SK-N-SH (cell line): ENCODE results near the gene CHD2. TPM values are rescaled to one million over a fixed set of nuclear protein-coding genes. Genes with fewer than 3 reads are reported as not detected.

Source experiments
- CTCF ChIA-PET: fragments of 300-600, 350-600 bp; formaldehyde crosslinking; extraction: SDS; loops from one replicate; lab custom pipeline; 2021; lab: Yijun Ruan, JAX
- POLR2A ChIA-PET: fragments of 350-600 bp; sonication (Branson Sonifier 250); formaldehyde crosslinking; extraction: SDS; loops from one replicate; lab custom pipeline; 2020; ENCODE audit warnings: antibody characterized with exemption, inconsistent platforms; lab: Yijun Ruan, JAX
- DNase-seq: peaks from one replicate; pipeline ENCODE4 v3.0.0; 2012
- H2AFZ ChIP-seq: fragments of 200-600 bp; sonication (generic); 2 replicates; pipeline ENCODE4 v1.8.1; 2016; ENCODE audit warnings: antibody characterized with exemption, mild to moderate bottlenecking, low read depth
- H3F3A ChIP-seq: fragments of 200-600 bp; sonication (generic); replicated peaks from 2 replicates; pipeline ENCODE3; 2016; ENCODE audit warnings: antibody characterized with exemption, mild to moderate bottlenecking; ENCODE audit not compliant: insufficient read depth
- H3K27ac ChIP-seq, 2 experiments: fragments of 200-500 bp in 1 of 2; fragments of 200-600 bp in 1 of 2; sonication (Bioruptor generic) in 1 of 2; sonication (generic), shearing (Covaris generic) in 1 of 2; 2 replicates each; pipeline versions ENCODE4 v1.5.1 to v1.6.1; 2014 to 2016; ENCODE audit warnings: low read depth in 2 of 2, inconsistent platforms in 1 of 2, low read length in 1 of 2, mild to moderate bottlenecking in 1 of 2, mixed read lengths in 1 of 2
- H3K27me3 ChIP-seq: fragments of 200-600 bp; sonication (generic), shearing (Covaris generic); 2 replicates; pipeline ENCODE4 v1.6.1; 2016; ENCODE audit warnings: mixed run types; ENCODE audit not compliant: insufficient read depth
- H3K36me3 ChIP-seq, 2 experiments: fragments of 200-500 bp in 1 of 2; fragments of 200-600 bp in 1 of 2; sonication (Bioruptor generic) in 1 of 2; sonication (generic) in 1 of 2; replicated peaks in 1 of 2; 2 replicates each; pipeline versions ENCODE3 to v1.5.1; 2014 to 2016; ENCODE audit warnings: low read length in 1 of 2, mild to moderate bottlenecking in 1 of 2; ENCODE audit not compliant: insufficient read depth in 2 of 2, control insufficient read depth in 1 of 2
- H3K4me1 ChIP-seq, 2 experiments: fragments of 200-500 bp in 1 of 2; fragments of 200-600 bp in 1 of 2; sonication (Bioruptor generic) in 1 of 2; sonication (generic), shearing (Covaris generic) in 1 of 2; 2 replicates each; pipeline versions ENCODE4 v1.5.1 to v1.6.1; 2014 to 2016; ENCODE audit warnings: low read depth in 1 of 2, low read length in 1 of 2, mixed run types in 1 of 2; ENCODE audit not compliant: insufficient read depth in 2 of 2, control insufficient read depth in 1 of 2
- H3K4me2 ChIP-seq: fragments of 200-600 bp; sonication (generic), shearing (Covaris generic); 2 replicates; pipeline ENCODE4 v1.6.1; 2017; ENCODE audit warnings: mixed run types
- H3K4me3 ChIP-seq, 2 experiments: fragments of 200-500 bp in 1 of 2; fragments of 200-600 bp in 1 of 2; sonication (Bioruptor generic) in 1 of 2; sonication (generic), shearing (Covaris generic) in 1 of 2; 2 replicates each; pipeline versions ENCODE4 v1.5.1 to v1.8.1; 2014 to 2016; ENCODE audit warnings: low read depth in 2 of 2, inconsistent platforms in 1 of 2, low read length in 1 of 2, mild to moderate bottlenecking in 1 of 2, mixed read lengths in 1 of 2, moderate library complexity in 1 of 2
- H3K79me2 ChIP-seq: fragments of 200-600 bp; sonication (generic); 2 replicates; pipeline ENCODE4 v1.8.1; 2017; ENCODE audit warnings: mild to moderate bottlenecking; ENCODE audit not compliant: insufficient read depth
- H3K9ac ChIP-seq: fragments of 200-600 bp; sonication (generic); 2 replicates; pipeline ENCODE4 v1.6.1; 2017; ENCODE audit warnings: mixed run types
- H3K9me2 ChIP-seq: fragments of 200-600 bp; sonication (generic); 2 replicates; pipeline ENCODE4 v1.6.1; 2017; ENCODE audit warnings: mixed run types
- H3K9me3 ChIP-seq: fragments of 200-600 bp; sonication (generic); 2 replicates; pipeline ENCODE4 v1.6.1; 2017; ENCODE audit warnings: mixed run types, mild to moderate bottlenecking, moderate library complexity
- H4K20me1 ChIP-seq: fragments of 200-600 bp; sonication (generic); 2 replicates; pipeline ENCODE4 v1.6.1; 2017; ENCODE audit warnings: mild to moderate bottlenecking, mixed run types; ENCODE audit not compliant: insufficient read depth
- ELF1 ChIP-seq: IDR thresholded peaks from 2 replicates; pipeline ENCODE4 v1.4.0; 2012
- EP300 ChIP-seq, 2 experiments: IDR thresholded peaks; 2 replicates each; pipeline versions ENCODE4 v1.4.0 to v1.6.1; 2012; ENCODE audit warnings: borderline replicate concordance in 1 of 2, low read depth in 1 of 2, low read length in 1 of 2
- EZH2phosphoT487 ChIP-seq: fragments of 200-600 bp; sonication (generic); IDR thresholded peaks from 2 replicates; pipeline ENCODE4 v1.6.1; 2017; ENCODE audit warnings: low read depth, mixed run types, mild to moderate bottlenecking, antibody characterized with exemption, moderate library complexity, borderline replicate concordance
- FOSL2 ChIP-seq: IDR thresholded peaks from 2 replicates; pipeline ENCODE4 v1.4.0; 2012; ENCODE audit warnings: low read depth, mild to moderate bottlenecking, moderate library complexity, borderline replicate concordance
- FOXM1 ChIP-seq: IDR thresholded peaks from 2 replicates; pipeline ENCODE4 v1.4.0; 2012; ENCODE audit warnings: low read depth, mild to moderate bottlenecking
- GABPA ChIP-seq: IDR thresholded peaks from 2 replicates; pipeline ENCODE4 v1.4.0; 2012; ENCODE audit warnings: low read depth, mild to moderate bottlenecking
- GATA2 ChIP-seq: sonication (generic); formaldehyde crosslinking; IDR thresholded peaks from 2 replicates; pipeline ENCODE4 v1.5.0; 2020; ENCODE audit warnings: mild to moderate bottlenecking, missing genetic modification reagents
- JUND ChIP-seq: IDR thresholded peaks from 2 replicates; pipeline ENCODE4 v1.4.0; 2012
- MEF2A ChIP-seq: IDR thresholded peaks from 2 replicates; pipeline ENCODE4 v1.4.0; 2012; ENCODE audit warnings: low read depth, borderline replicate concordance
- NFIC ChIP-seq: IDR thresholded peaks from 2 replicates; pipeline ENCODE4 v1.4.0; 2012; ENCODE audit warnings: borderline replicate concordance
- NRF1 ChIP-seq: IDR thresholded peaks from 2 replicates; pipeline ENCODE4 v1.6.1; 2012; ENCODE audit warnings: low read depth, mild to moderate bottlenecking, low read length
- RCOR1 ChIP-seq: fragments of 150-350 bp; IDR thresholded peaks from 2 replicates; pipeline ENCODE4 v1.6.1; 2017; ENCODE audit warnings: antibody characterized with exemption, low read length
- RFX5 ChIP-seq: IDR thresholded peaks from 2 replicates; pipeline ENCODE4 v1.6.1; 2012; ENCODE audit warnings: mild to moderate bottlenecking, improper control_type of control experiment, low read length
- RXRA ChIP-seq: IDR thresholded peaks from 2 replicates; pipeline ENCODE4 v1.4.0; 2012; ENCODE audit warnings: low read depth, mild to moderate bottlenecking, borderline replicate concordance
- WGBS: methylation state at CpG from one replicate; pipeline ENCODE4 v1.1.6; 2017; ENCODE audit warnings: low lambda C conversion rate; 5-methylcytosine and 5-hydroxymethylcytosine counted together
- polyA plus RNA-seq, 3 experiments: library from polyadenylated mRNA; depleted of rRNA; stranded (reverse); fragments of >200 nt; gene quantifications; 2 replicates each; pipeline ENCODE4 v1.2.3, GENCODE V29; 2012
- TF ChIP-seq, protein P1 (sequence below): fragments of 150-350 bp; IDR thresholded peaks from 2 replicates; pipeline ENCODE4 v1.6.1; 2017; ENCODE audit warnings: antibody characterized with exemption, low read length, low read depth, borderline replicate concordance
- TF ChIP-seq, protein P2 (sequence below): IDR thresholded peaks from 2 replicates; pipeline ENCODE4 v1.4.0; 2012; ENCODE audit warnings: low read depth, borderline replicate concordance
- TF ChIP-seq, protein P3 (sequence below): IDR thresholded peaks from 2 replicates; pipeline ENCODE4 v1.4.0; 2012; ENCODE audit warnings: low read depth
- TF ChIP-seq, protein P4 (sequence below): IDR thresholded peaks from 2 replicates; pipeline ENCODE4 v1.6.1; 2012; ENCODE audit warnings: mild to moderate bottlenecking, low read depth, low read length, moderate library complexity
- TF ChIP-seq, protein P5 (sequence below): fragments of 150-350 bp; IDR thresholded peaks from 2 replicates; pipeline ENCODE4 v1.6.1; 2016; ENCODE audit warnings: mild to moderate bottlenecking, low read depth, low read length

Gene CHD2
- polyA plus RNA-seq, 1 of the 3 experiments (the other 2 are of a cell fraction): 25.3 TPM

DNA sequence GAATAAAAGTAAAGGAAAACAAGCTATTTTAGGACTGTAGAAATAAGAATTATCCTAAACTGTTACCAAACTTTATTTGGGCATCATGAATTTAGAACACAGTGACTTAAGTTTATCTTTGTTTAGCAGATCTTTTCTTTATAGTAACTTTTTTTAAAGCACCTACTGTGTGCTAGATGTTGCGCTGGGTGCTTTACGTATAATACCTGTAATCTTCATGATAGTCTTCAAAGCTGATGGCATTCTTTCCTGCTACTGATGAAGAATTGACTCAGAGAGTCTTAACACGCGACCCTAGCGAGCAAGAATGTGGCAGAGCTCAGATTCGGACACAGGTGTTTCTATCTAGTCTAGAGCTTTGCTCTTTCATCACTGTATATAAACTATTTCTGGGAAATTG is 53.9 kb downstream of the CHD2 start:
- WGBS: 98% methylated on average over 6 of the region's 6 CpGs
- ChIA-PET CTCF (interaction anchor here (0.6 to 1.6 kb wide), 4 partner anchors 11 to 1740 kb away, joined by 3 to 7 read pairs (median 4); no protein-coding TSS in a partner anchor), POLR2A (no interaction called here)
- no peak overlapping the region for H2AFZ ChIP-seq
- TF ChIP-seq NFIC (no peak), ELF1 (no peak), EZH2phosphoT487 (no peak), RXRA (no peak), JUND (no peak), RFX5 (no peak), EP300 (IDR thresholded peaks at IDR 0.05; ENCODE audit: borderline replicate concordance in 1 of 2, low read depth in 1 of 2, low read length in 1 of 2) (no peak), GABPA (no peak), GATA2 (CRISPR knock-in tag) (no peak), NRF1 (no peak), FOXM1 (no peak), RCOR1 (no peak), FOSL2 (no peak), MEF2A (no peak)
- TF ChIP-seq, protein P1, sequence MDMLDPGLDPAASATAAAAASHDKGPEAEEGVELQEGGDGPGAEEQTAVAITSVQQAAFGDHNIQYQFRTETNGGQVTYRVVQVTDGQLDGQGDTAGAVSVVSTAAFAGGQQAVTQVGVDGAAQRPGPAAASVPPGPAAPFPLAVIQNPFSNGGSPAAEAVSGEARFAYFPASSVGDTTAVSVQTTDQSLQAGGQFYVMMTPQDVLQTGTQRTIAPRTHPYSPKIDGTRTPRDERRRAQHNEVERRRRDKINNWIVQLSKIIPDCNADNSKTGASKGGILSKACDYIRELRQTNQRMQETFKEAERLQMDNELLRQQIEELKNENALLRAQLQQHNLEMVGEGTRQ: no peak
- TF ChIP-seq, protein P2, sequence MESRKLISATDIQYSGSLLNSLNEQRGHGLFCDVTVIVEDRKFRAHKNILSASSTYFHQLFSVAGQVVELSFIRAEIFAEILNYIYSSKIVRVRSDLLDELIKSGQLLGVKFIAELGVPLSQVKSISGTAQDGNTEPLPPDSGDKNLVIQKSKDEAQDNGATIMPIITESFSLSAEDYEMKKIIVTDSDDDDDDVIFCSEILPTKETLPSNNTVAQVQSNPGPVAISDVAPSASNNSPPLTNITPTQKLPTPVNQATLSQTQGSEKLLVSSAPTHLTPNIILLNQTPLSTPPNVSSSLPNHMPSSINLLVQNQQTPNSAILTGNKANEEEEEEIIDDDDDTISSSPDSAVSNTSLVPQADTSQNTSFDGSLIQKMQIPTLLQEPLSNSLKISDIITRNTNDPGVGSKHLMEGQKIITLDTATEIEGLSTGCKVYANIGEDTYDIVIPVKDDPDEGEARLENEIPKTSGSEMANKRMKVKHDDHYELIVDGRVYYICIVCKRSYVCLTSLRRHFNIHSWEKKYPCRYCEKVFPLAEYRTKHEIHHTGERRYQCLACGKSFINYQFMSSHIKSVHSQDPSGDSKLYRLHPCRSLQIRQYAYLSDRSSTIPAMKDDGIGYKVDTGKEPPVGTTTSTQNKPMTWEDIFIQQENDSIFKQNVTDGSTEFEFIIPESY: no peak
- TF ChIP-seq, protein P3, sequence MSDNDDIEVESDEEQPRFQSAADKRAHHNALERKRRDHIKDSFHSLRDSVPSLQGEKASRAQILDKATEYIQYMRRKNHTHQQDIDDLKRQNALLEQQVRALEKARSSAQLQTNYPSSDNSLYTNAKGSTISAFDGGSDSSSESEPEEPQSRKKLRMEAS: no peak
- TF ChIP-seq, protein P4, sequence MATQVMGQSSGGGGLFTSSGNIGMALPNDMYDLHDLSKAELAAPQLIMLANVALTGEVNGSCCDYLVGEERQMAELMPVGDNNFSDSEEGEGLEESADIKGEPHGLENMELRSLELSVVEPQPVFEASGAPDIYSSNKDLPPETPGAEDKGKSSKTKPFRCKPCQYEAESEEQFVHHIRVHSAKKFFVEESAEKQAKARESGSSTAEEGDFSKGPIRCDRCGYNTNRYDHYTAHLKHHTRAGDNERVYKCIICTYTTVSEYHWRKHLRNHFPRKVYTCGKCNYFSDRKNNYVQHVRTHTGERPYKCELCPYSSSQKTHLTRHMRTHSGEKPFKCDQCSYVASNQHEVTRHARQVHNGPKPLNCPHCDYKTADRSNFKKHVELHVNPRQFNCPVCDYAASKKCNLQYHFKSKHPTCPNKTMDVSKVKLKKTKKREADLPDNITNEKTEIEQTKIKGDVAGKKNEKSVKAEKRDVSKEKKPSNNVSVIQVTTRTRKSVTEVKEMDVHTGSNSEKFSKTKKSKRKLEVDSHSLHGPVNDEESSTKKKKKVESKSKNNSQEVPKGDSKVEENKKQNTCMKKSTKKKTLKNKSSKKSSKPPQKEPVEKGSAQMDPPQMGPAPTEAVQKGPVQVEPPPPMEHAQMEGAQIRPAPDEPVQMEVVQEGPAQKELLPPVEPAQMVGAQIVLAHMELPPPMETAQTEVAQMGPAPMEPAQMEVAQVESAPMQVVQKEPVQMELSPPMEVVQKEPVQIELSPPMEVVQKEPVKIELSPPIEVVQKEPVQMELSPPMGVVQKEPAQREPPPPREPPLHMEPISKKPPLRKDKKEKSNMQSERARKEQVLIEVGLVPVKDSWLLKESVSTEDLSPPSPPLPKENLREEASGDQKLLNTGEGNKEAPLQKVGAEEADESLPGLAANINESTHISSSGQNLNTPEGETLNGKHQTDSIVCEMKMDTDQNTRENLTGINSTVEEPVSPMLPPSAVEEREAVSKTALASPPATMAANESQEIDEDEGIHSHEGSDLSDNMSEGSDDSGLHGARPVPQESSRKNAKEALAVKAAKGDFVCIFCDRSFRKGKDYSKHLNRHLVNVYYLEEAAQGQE: no peak
- TF ChIP-seq, protein P5, sequence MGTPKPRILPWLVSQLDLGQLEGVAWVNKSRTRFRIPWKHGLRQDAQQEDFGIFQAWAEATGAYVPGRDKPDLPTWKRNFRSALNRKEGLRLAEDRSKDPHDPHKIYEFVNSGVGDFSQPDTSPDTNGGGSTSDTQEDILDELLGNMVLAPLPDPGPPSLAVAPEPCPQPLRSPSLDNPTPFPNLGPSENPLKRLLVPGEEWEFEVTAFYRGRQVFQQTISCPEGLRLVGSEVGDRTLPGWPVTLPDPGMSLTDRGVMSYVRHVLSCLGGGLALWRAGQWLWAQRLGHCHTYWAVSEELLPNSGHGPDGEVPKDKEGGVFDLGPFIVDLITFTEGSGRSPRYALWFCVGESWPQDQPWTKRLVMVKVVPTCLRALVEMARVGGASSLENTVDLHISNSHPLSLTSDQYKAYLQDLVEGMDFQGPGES: no peak
- H3K27ac ChIP-seq: no peak overlapping the region
- peaks cover 79% of the 10 kb centered on the region for H3K79me2 ChIP-seq
- no peak overlapping the region for H3K4me3 ChIP-seq
- H3K4me2 ChIP-seq: no peak overlapping the region
- peaks cover 10% of the 10 kb centered on the region for H3K9me3 ChIP-seq
- peaks cover 6% of the 10 kb centered on the region; the same call in 1 of the 2 replicates for H4K20me1 ChIP-seq
- no peak for DNase-seq
- H3K9me2 ChIP-seq: no peaks in the 10 kb centered on the region
- H3K9ac ChIP-seq: no peak overlapping the region
- H3F3A ChIP-seq: peaks cover 53% of the 10 kb centered on the region
- H3K36me3 ChIP-seq: peaks cover 97 to 99% of the 10 kb centered on the region in 2 experiments
- no peaks in the 10 kb centered on the region for H3K4me1 ChIP-seq
- H3K27me3 ChIP-seq: no peaks in the 10 kb centered on the region
